Nephron (organoid): ENCODE data around the gene CUL4B.
"Not testable (repeated sequence)": the region's sequence is repeated elsewhere in the genome, so short reads cannot be mapped to it uniquely, and the experiment has no call there.

ENCODE experiments used
- H3K27ac Mint-ChIP-seq, 3 experiments: 2 replicates each; pipeline ENCODE4 v1.8.0; 2020; ENCODE audit warnings: mixed read lengths in 3 of 3, mild to moderate bottlenecking in 2 of 3, moderate library complexity in 1 of 3
- H3K27me3 Mint-ChIP-seq: 2 replicates; pipeline ENCODE4 v1.8.0; 2021; ENCODE audit warnings: low read depth, mild to moderate bottlenecking, moderate library complexity, mixed read lengths
- H3K36me3 Mint-ChIP-seq: 2 replicates; pipeline ENCODE4 v1.8.0; 2020; ENCODE audit warnings: low read depth, mixed read lengths
- H3K4me1 Mint-ChIP-seq: 2 replicates; pipeline ENCODE4 v1.8.0; 2020; ENCODE audit warnings: mixed read lengths
- H3K4me3 Mint-ChIP-seq, 3 experiments: 2 replicates each; pipeline ENCODE4 v1.8.0; 2020; ENCODE audit warnings: mild to moderate bottlenecking in 3 of 3, mixed read lengths in 3 of 3, moderate library complexity in 2 of 3
- H3K9me3 Mint-ChIP-seq: 2 replicates; pipeline ENCODE4 v1.8.0; 2020; ENCODE audit warnings: mixed read lengths
- CTCF ChIP-seq, 3 experiments: fragments of 200-600 bp; sonication (generic); IDR thresholded peaks; one replicate each; pipeline ENCODE4 v1.5.0; 2021; ENCODE audit warnings: antibody characterized with exemption in 3 of 3; ENCODE audit not compliant: unreplicated experiment in 3 of 3

CUL4B gene

GRCh38 chrX:120485315-120485637 lies 75.5 kb downstream of the CUL4B start:
- Mint-ChIP-seq H3K36me3 (no peaks in the 10 kb centered on the region), H3K9me3 (peaks cover 12% of the 10 kb centered on the region), H3K27ac (peak overlapping the region; percentile 98 to 99 (median 99)), H3K4me1 (no peaks in the 10 kb centered on the region), H3K27me3 (no peaks in the 10 kb centered on the region), H3K4me3 (peak overlapping the region; percentile 83 to 91 (median 91))
- TF ChIP-seq CTCF (IDR thresholded peaks at IDR 0.05; ENCODE audit: unreplicated experiment in 3 of 3) = no peak

GRCh38 chrX:120477453-120477852 lies 83.3 kb downstream of the CUL4B start:
- H3K9me3 Mint-ChIP-seq = peaks cover 3% of the 10 kb centered on the region
- H3K36me3 Mint-ChIP-seq = no peaks in the 10 kb centered on the region
- no peaks in the 10 kb centered on the region for H3K27me3 Mint-ChIP-seq
- no peaks in the 10 kb centered on the region for H3K4me1 Mint-ChIP-seq
- no peak for TF ChIP-seq CTCF (IDR thresholded peaks at IDR 0.05; ENCODE audit: unreplicated experiment in 3 of 3)
- no peak overlapping the region for H3K4me3 Mint-ChIP-seq
- no peak overlapping the region for H3K27ac Mint-ChIP-seq

GRCh38 chrX:120476714-120477113 lies 84.0 kb downstream of the CUL4B start:
- Mint-ChIP-seq H3K4me1 (no peaks in the 10 kb centered on the region), H3K27ac (no peak overlapping the region), H3K27me3 (no peaks in the 10 kb centered on the region), H3K9me3 (peaks cover 3% of the 10 kb centered on the region), H3K4me3 (no peak overlapping the region), H3K36me3 (no peaks in the 10 kb centered on the region)
- no peak for TF ChIP-seq CTCF (IDR thresholded peaks at IDR 0.05; ENCODE audit: unreplicated experiment in 3 of 3)

DNA sequence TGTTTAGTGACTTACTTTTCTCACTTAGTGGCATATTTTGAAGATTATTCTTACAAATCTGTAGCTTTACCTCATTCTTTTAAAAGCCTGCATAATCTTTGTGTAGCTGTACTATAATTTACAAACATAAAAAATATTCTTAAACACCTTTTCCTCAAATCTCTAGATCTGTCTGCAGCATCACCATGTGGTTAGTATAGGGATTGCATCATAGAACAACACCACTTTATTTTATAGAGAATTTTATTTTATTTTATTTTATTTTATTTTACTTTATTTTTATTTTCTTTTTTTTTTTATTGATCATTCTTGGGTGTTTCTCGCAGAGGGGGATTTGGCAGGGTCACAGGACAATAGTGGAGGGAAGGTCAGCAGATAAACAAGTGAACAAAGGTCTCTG lies 85.3 kb downstream of the CUL4B start:
- H3K27me3 Mint-ChIP-seq, H3K27ac Mint-ChIP-seq, H3K4me3 Mint-ChIP-seq, H3K4me1 Mint-ChIP-seq, H3K9me3 Mint-ChIP-seq, H3K36me3 Mint-ChIP-seq: not testable (repeated sequence)
- TF ChIP-seq CTCF (IDR thresholded peaks at IDR 0.05; ENCODE audit: unreplicated experiment in 3 of 3) = peak; percentile 50 to 66 (median 55)
